ENCODE results near the gene FSHR.

The FSHR gene

GRCh38 chr2:49028101-49028500 is 126.2 kb downstream of the FSHR start:
- TF ChIP-seq CTCF (IDR thresholded peaks at IDR 0.05; ENCODE audit: borderline replicate concordance, insufficient read depth, low read depth, low read length) = no peak
- H3K4me3 ChIP-seq (ENCODE audit: low read depth, low read length) = no peak overlapping the region

GRCh38 chr2:49026706-49027105 is 127.6 kb downstream of the FSHR start:
- H3K4me3 ChIP-seq (ENCODE audit: low read depth, low read length) = no peak overlapping the region
- no peak for TF ChIP-seq CTCF (IDR thresholded peaks at IDR 0.05; ENCODE audit: borderline replicate concordance, insufficient read depth, low read depth, low read length)

- H3K4me3 ChIP-seq (ENCODE audit: low read depth, low read length) = no peak overlapping the region
- TF ChIP-seq CTCF (IDR thresholded peaks at IDR 0.05; ENCODE audit: borderline replicate concordance, insufficient read depth, low read depth, low read length) = no peak
These were observed 133.0 kb downstream of the FSHR start for GRCh38 chr2:49021271-49021670.

DNA sequence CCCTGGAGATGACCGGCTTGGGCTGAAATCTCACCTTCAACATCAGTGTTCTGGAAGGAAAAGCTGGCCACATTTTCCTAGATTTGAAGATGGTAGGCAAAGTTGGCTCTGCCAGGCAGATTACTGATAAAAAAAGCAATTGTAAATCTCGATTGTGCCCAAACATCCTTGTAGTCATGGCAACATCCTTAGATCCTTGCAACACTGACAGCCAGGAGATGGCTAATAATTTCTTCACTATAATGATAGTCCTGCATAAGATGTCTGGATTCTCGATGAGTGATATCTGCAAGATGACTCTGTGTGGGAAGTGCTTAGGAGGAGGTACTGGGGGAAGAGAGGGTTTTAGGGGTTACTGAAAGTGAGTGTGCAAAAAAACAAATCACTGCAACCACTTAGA is 149.1 kb downstream of the FSHR start:
- TF ChIP-seq CTCF (IDR thresholded peaks at IDR 0.05; ENCODE audit: borderline replicate concordance, insufficient read depth, low read depth, low read length) = no peak
- H3K4me3 ChIP-seq (ENCODE audit: low read depth, low read length) = no peak overlapping the region

DNA sequence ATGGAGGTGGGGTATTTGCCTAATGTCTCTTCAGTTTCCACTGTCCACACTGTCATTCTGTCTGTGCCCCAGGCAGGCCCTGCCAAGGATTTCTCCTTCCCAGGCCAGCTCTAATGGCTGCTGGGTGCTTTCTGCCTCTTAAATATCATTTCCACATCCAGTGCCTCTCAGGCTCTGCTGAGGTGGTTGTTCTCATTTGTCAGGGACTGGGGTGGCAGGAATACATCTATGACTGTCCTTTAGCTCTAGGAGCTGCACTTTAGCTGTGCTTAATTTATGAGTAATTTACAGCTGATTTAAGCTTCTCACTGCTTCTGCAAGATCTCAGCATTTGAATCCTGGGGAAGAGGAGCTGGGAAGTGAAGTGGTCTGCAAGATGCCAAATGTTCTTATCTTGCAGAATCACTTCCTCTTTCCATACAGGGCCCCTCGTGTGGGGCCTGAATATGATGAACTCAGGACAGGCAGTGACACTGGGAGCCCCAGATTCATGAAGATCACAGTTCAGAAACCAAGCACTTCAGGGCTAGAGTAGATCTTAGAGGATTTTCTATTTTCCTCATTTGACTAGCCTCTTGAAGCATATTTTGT is 150.2 kb downstream of the FSHR start:
- no peak for TF ChIP-seq CTCF (IDR thresholded peaks at IDR 0.05; ENCODE audit: borderline replicate concordance, insufficient read depth, low read depth, low read length)
- H3K4me3 ChIP-seq (ENCODE audit: low read depth, low read length) = no peak overlapping the region

GRCh38 chr2:49003201-49003600 is 151.1 kb downstream of the FSHR start:
- H3K4me3 ChIP-seq (ENCODE audit: low read depth, low read length) = no peak overlapping the region
- no peak for TF ChIP-seq CTCF (IDR thresholded peaks at IDR 0.05; ENCODE audit: borderline replicate concordance, insufficient read depth, low read depth, low read length)

DNA sequence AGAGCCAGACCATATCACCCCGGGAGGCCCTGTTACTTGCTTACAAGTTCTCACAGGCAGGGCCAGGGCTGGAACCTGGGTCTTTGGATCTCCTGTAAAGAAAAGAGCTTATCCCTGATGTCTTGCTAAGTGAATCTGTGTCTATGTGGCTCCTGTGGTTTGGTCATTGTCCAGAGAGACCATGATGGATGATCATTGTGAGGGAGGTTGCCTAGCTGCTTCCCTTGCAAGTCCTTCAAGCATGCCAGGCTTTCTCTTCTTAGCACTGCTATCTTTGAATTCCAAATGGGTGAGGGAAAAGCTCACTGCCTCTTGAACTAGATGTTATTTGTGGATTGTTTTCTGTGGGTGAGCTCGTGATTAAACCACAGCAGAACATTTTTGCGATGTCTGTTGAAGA is 151.6 kb downstream of the FSHR start:
- TF ChIP-seq CTCF (IDR thresholded peaks at IDR 0.05; ENCODE audit: borderline replicate concordance, insufficient read depth, low read depth, low read length) = no peak
- H3K4me3 ChIP-seq (ENCODE audit: low read depth, low read length) = no peak overlapping the region

Measured in GM12875 (cell line).